Adipose tissue (tissue), 3 donors: Measurements from ENCODE around the gene HSPG2. TPM values are rescaled to one million over a fixed set of nuclear protein-coding genes. Genes with fewer than 3 reads are reported as not detected.
A peak's percentile ranks its signal among the peaks of the same experiment; 100 is the strongest.

ENCODE experiments used
- H3K27ac ChIP-seq: one replicate; pipeline ENCODE4 v1.5.1; 2013; ENCODE audit warnings: low read depth, low read length
- WGBS, 3 donors: extraction: QIAGEN DNeasy Blood & Tissue Kit; methylation state at CpG; one replicate each; pipeline ENCODE4 v1.1.7; 2013; 5-methylcytosine and 5-hydroxymethylcytosine counted together
- polyA plus RNA-seq, 3 donors: library from polyadenylated mRNA; stranded (reverse); fragments of 200-250 nt; gene quantifications; one replicate each; pipeline ENCODE4 v1.2.3, GENCODE V29; 2013
- donor health status: healthy with polysubstance abuse.
- donor health status: Bipolar disorder and iron deficiency.
- donor health status: healthy.

Gene HSPG2
- polyA plus RNA-seq, 3 donors: 34.7 to 225 (median 214) TPM

GRCh38 chr1:21906173-21907078 is 30.7 kb downstream of the HSPG2 start:
- H3K27ac ChIP-seq: peak overlapping the region; percentile 90
- WGBS, 3 donors: 39 to 76% (median 43%) methylated on average over 21 of the region's 21 CpGs

- 46 to 53% (median 52%) methylated on average over 22 of the region's 22 CpGs for WGBS, 3 donors
Observed at GRCh38 chr1:21904704-21905520, 32.2 kb downstream of the HSPG2 start.

DNA sequence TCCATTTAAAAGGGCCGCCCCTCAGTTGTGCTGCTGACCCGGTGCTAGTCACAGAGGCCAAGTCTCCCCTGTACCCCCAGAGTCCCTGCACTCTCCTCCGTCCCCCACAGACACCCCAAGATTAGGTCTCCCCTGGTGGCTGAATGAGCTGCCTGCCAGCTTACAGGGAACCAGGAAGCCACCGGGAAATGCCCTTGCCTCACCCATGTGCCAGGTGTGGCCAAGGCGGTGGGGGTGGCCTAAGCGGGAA is 32.7 kb downstream of the HSPG2 start:
- H3K27ac ChIP-seq: peak overlapping the region; percentile 43
- WGBS, 3 donors: 30 to 68% (median 62%) methylated on average over 6 of the region's 6 CpGs

More at GRCh38 chr1:21904704-21905520, 32.2 kb downstream of the HSPG2 start:
- peak overlapping the region; percentile 4 for H3K27ac ChIP-seq

- WGBS, 3 donors: 57 to 66% (median 59%) methylated on average over 26 of the region's 26 CpGs
- peak overlapping the region; percentile 43 for H3K27ac ChIP-seq
Observed at GRCh38 chr1:21903638-21904453, 33.3 kb downstream of the HSPG2 start.

GRCh38 chr1:21902026-21903012 is 34.8 kb downstream of the HSPG2 start:
- H3K27ac ChIP-seq: peak overlapping the region; percentile 49
- WGBS, 3 donors: 39 to 72% (median 44%) methylated on average over 19 to 20 of the region's 20 CpGs

DNA sequence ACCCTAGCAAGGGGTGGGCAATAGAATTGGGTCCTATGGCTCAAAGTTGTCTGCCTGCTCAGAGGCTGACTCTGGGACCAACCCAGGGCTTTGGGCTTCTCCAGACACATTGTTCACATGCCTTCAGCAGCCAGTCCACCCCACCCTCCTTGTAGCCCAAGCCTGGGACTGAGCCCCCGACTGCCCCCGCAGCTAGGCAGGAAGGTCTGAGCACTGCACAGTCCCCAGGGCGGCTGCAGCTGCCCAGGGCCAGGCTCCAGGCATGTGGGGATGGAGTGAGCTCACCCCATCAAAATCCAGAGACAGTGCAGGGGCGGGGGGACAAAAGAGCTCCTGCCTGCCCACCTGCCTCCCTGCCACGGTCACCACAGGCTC is 35.6 kb downstream of the HSPG2 start:
- 47 to 74% (median 51%) methylated on average over 5 of the region's 5 CpGs for WGBS, 3 donors
- peak overlapping the region; percentile 49 for H3K27ac ChIP-seq

DNA sequence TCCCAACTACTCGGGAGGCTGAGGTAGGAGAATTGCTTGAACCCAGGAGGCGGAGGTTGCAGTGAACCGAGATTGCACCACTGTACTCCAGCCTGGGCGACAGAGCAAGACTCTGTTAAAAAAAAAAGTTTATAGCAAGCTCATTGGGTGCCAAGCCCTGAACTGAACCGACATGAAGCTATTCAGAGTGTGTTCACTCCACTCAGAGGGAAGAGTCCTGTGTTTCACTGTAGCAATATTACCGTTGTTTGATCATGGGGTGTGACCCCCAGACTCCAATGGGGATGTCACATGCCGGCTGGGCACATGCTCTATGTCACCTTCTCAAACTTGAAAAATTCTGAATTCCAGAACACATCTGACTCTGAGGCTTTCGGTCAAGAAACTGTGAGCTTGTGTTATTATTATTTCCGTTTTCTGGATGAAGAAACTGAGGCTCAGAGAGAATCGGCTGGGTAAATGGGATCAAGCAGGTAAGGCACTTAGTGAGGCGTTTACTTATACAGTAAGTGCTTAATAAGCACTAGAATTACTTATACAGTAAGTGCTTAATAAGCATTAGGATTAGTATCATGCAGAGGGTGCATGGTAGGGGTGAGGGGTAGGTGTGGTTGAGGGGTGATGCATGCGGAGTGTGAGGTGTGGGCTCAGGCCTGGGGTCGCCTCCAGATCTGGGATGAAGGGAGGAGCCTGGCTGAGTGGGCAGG is 36.2 kb downstream of the HSPG2 start:
- 62 to 85% (median 69%) methylated on average over 13 of the region's 13 CpGs for WGBS, 3 donors
- H3K27ac ChIP-seq: no peak overlapping the region

- WGBS, 3 donors: 20 to 74% (median 23%) methylated on average over 8 of the region's 8 CpGs
Observed at GRCh38 chr1:21899987-21900386, 37.1 kb downstream of the HSPG2 start.

DNA sequence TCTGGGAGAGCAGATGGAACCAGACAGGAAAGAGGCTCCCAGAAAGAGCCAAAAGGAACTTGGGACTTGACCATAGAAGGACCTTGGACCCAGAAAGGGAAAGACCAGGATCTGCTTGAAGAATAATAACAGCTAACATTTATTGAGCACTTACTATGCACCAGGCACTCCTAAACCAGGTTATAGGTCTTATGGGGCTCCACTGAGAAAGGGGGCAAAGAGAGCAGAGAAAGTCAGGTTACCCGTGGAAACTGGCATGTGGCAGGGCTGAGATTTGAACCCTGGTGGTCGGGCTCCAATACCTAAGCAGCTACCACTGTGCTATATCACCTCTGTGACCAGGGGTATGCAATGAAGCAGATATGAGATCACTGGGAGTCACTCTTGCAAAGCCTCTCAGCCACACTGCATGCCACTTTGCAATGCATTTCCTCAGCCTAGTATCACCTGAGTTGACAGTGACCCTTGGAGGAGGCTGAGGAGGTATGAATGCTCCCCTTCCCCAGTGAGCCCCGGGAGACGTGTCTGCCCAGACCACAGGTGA is 37.8 kb downstream of the HSPG2 start:
- no peak overlapping the region for H3K27ac ChIP-seq
- 63 to 85% (median 65%) methylated on average over 4 of the region's 4 CpGs for WGBS, 3 donors

More at GRCh38 chr1:21899987-21900386, 37.1 kb downstream of the HSPG2 start:
- H3K27ac ChIP-seq: no peak overlapping the region

- WGBS, 3 donors: 49 to 77% (median 63%) methylated on average over 16 of the region's 16 CpGs
- peak overlapping the region; percentile 18 for H3K27ac ChIP-seq
Observed at GRCh38 chr1:21898326-21899200, 38.5 kb downstream of the HSPG2 start.

- 85 to 91% (median 85%) methylated on average over 4 of the region's 4 CpGs for WGBS, 3 donors
- H3K27ac ChIP-seq: no peak overlapping the region
Observed at GRCh38 chr1:21897844-21898243, 39.3 kb downstream of the HSPG2 start.

DNA sequence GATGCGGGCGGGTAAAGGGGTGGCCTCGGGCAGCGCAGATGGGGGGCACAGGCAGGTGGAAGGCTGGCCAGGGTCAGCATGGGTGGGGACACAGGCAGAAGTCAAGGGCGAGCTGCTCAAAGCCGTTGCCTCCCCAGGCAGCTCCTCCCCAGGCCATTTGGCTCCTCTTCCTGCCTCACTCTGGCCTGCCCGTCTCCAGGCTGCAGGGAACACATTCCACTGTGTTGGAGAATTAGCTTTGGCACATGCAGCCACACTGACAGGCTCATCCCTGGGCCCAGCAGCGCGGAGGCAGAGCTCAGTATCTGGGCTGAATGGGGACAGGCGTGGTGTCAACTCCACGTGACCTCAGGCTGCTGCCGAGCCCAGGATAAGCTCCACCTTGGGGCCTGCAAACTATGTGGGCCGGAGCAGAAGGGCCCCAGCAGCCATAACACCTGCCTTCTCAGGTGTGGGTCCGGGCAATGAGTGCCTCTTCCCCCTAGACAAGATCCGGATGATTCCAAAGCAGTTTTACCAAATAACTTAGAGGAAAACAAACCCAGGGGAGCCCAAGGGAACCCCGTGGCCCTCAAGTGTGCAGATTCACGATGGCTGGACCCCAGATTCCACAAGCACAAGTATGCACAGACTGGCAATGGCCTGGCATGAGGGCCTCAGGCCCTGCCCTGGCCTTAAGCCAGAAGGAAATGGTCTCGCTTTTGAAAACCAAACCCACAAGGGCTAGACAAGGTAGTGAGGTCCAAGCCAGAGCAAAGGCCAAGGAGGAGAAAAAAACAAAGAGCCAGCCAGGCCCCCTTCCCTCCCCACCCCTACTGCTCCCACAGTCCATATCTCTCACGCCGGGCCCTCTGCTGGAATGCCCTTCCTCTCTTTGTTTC is 40.2 kb downstream of the HSPG2 start:
- peak overlapping the region; percentile 15 for H3K27ac ChIP-seq
- WGBS, 3 donors: 50 to 67% (median 51%) methylated on average over 20 of the region's 20 CpGs

DNA sequence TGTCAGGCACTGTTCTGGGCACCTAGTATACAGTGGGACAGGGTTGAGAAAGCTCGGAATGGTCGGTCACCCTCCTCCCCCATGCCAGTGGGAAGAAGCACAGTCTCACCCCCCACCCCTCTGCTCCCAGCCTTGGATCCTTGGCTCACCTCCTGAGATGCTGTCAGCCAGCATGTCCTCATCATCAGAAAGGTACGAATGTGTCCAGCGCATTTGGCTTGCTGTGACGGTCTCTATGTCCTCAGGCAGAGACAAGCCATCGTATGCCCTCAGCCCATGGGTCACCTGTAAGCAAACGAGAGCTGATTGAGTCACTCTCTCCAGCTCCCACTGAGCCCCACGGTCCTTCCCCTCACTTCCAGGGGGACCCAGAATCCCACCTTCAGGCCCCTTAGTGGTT is 41.1 kb downstream of the HSPG2 start:
- H3K27ac ChIP-seq: peak overlapping the region; percentile 15
- WGBS, 3 donors: 66 to 91% (median 76%) methylated on average over 8 of the region's 8 CpGs

GRCh38 chr1:21894034-21894881 is 42.9 kb downstream of the HSPG2 start:
- H3K27ac ChIP-seq: no peak overlapping the region
- 57 to 69% (median 65%) methylated on average over 10 to 11 of the region's 11 CpGs for WGBS, 3 donors
